Fibroblast of the conjunctiva (primary cell): ENCODE results near the gene VPS13D.

Experiments
- DNase-seq: peaks from one replicate; pipeline ENCODE4 v3.0.0-alpha.2; 2010; ENCODE audit warnings: low read depth

Gene VPS13D

DNA sequence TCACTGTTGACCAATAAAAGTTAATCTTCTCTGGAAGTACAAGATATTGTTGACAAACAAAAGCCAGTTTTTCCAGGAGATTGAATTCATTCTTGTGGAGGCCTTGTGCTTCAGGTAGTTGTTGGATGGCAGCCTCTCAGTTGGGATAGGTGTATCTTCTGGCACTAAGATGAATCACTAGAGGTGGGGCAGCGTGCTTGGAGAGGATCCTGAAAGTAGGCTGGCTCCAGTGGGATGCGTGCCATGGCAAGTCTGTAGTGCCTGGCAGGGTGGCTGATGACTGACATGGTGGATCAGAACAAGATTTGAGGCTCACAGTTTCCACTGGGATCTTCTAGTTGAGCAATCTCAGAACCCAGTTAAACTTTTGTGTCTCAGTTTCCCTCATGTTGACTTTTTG is 2.4 kb downstream of the VPS13D start:
- no peak for DNase-seq

DNA sequence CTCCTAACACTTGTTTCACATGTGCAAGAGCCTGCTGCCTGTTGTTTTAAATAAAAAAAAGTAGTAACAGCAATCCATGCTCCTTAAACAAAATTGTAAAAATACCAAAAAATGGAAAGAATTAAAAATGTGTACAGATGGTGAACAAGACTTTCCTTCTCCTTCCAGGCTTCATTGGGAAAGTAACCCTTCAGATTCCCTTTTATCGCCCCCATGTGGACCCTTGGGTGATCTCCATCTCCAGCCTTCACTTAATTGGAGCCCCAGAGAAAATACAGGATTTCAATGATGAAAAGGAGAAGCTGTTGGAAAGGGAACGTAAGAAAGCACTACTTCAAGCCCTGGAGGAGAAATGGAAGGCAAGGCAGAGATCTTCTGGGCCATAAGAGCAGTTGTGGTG is 14.2 kb downstream of the VPS13D start:
- no peak for DNase-seq

DNA sequence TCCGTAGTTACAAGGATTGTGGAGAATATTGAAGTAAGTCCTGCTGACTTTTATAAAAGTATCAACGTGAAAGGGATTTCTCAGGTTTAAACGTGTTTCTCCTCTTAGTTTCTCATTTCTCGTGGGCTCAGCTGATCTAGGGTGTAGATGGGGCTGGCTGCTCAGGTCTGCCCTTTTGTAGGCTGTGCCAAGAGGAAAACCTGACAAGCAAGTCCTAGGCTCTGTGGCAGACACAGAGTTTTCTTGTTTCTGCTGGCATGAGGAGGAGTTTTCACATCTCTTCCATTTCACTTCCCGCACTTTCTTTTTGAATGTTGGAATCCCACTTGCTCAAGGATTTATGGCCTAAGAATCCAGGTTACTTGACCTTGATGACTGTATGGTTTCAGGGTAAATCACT is 14.8 kb downstream of the VPS13D start:
- no peak for DNase-seq

DNA sequence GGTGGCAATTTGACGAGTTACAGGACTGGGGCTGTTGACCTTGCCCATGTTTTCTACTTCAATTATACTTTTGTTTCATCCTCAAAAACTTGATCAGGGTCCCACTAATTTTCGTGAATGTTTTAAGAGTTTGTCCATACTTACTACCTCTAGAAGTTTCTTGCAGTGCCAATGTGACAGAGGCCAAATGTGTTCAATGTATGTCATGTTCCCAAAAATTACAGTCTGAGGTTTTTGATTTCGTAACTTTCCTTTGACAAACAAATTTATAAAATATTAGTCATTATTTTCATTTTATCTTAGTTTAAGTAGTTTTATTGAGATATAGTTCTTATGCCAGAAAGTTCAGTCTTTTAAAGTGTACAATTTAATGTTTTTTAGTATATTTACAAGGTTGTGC is 15.3 kb downstream of the VPS13D start:
- no peak for DNase-seq

DNA sequence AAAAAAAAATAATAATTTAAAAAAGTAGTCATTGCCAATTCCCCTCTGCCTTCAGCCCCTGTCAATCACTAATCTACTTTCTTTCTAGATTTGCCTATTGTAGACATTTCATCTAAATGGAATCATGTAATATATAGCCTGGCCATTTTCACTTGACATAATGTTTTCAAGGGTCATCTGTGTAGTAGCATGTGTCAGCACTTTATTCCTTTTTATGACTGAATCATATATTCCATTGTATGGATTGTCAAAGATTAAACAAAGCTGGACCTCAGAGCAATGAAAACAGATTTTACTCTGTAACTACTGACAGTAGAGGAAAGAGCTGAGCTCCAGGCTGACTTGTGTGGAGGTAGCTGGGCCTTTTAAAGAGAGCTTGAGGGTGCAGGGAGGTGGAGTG is 15.9 kb downstream of the VPS13D start:
- no peak for DNase-seq

DNA sequence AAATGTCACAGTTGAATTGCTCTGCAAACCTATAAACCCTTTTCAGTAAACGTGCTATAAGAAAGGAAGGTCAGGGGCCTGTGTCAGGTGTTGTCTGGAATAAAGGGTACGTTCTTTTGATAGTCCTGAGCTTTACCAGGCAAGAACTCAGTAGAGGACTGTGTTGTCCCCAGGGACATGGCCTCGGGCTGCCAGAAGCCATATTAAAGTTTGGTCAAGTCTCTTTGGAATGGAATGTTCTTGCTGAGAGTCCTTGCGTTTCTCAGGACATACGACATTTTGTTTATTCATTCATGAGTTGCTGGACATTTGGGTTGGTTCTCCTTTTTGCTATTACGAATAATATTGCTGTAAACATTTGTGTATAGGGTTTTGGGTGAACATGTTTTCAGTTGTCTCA is 16.8 kb downstream of the VPS13D start:
- DNase-seq: no peak

DNA sequence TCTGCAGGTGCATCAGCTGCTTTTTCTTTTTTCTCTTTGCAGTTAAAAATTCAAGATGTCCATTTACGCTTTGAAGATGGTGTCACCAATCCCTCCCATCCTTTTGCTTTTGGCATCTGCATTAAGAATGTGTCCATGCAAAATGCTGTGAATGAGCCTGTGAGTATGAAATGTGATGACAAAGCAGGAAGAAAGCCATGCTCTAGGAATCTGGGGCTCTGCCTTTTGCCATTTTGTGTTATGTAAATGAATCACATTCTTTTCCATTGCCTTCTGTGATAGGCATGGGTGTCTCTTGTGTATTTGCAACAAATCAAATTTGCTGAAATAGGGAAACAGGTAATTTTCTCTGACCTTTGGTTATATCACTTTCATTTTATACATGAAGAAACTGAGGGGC is 19.4 kb downstream of the VPS13D start:
- no peak for DNase-seq

DNA sequence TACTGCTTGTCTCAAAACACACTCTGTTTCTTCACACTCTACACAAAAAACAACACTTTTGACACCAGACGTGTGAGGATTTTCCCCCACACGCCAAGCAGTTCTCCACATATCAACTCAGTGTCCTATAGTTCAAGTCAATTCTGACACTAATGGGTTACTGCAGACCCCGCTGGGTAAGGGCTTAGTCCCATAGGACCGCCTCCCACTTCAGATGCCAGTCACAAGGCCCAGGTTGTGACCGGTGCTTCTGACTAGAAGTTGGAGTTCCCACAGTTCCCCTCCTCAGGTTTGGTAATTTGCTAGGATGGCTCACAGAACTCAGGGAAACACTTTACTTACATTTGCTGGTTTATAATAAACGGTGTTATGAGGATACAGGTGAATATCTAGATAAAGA is 19.9 kb downstream of the VPS13D start:
- DNase-seq: no peak

DNA sequence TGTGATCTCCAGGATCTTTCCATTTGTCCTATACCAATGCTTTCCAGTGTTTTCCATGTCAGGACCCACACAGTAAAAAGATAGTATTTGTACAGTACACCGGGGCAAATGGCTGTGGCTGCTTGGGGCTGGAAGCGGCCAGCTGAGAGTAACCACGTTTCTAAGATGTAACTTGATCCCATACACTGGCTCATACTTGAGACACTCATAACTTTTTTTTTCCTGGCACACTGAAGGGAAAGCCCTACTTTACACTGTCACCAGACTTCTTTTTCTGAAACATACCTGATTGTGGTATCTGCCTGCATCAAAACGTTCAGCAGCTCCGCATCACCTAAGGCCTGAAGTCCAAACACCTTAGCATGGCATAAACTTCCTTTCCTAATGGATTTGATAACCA is 21.6 kb downstream of the VPS13D start:
- DNase-seq: no peak

DNA sequence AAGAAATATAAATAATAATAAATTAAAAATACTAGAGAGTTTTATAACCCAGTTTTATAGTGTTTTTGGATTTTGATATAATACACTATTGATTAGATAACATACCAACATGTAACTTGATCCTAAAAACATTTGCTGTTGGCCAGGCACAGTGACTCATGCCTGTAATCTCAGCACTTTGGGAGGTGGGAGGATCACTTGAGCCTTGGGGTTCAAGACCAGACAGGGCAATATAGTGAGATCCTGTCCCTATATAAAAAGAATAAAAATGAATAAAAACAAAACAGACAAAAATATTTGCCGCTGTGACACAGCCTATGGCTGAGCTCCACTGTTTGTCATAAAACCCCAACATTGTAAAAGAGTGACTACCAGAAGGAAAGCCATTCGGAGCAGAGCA is 26.1 kb downstream of the VPS13D start:
- no peak for DNase-seq

DNA sequence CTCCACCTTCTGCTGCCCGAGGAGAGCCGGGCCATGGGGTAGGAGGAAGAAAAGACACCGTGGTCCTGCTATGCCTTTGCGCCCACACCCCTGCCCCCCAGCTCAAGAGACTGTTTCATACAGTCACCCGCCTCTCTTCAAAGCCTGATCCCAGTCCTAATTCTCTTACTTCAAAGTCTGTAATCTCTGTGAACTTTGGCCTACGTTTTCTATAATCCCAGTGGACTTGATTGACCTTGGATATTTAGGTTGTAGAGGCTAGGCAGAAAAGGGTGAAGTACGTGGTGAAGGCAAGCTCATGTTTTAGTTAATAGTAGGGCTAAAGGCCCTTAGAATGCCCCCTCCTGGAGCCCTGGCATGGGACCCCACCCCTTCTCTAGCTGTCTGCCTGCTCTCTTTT is 28.4 kb downstream of the VPS13D start:
- DNase-seq: no peak

DNA sequence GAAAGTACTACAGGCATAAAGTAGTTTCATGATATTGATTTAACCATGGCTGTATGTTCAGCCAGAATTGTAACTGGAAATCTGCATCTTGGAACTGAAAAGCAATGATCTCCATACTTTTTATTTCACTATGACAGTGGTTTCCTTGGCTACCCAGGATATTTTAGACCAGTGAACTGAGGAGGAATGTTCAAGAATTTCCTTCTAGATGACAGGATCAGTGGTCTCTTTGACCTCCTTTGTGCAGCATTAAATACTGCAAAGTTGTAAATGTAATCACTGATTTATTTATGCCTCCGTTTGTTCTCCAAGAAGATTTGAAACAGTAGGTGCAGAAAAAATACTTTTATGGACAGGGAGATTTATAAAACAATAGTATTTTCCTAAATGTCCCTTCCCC is 39.5 kb downstream of the VPS13D start:
- DNase-seq: no peak

DNA sequence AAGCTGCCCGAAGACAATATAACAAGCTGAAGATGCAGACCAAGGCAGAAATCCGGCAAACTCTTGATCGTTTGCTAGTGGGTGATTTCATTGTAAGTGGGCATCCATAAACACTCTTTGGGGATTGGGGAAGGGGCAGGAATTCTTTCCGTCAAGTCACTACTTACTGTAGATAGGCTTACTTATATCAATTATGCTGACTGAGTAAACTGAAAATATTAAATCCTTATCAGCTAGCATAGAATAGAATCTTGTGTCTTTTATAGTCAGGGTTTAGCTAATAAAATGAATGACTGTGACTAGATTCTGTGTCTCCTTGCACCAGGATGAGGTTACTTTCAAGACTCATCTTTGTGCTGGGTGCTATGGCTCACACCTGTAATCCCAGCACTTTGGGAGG is 41.2 kb downstream of the VPS13D start:
- DNase-seq: no peak

DNA sequence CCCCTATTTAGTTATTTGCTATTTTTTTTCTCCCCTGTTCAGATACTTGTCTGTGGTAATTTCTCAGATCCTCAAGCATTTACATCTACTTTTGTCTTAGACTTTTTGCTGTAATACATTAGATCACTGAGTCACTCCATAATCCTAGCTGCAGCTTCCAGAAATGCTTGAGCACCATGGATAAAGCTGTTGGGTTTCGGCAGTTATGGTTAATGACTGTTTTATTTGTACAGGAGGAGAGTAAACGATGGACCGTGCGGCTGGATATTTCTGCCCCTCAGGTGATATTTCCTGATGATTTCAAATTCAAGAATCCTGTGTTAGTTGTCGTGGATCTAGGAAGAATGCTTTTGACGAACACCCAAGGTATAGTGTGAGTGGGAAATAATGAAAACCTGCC is 42.9 kb downstream of the VPS13D start:
- no peak for DNase-seq

DNA sequence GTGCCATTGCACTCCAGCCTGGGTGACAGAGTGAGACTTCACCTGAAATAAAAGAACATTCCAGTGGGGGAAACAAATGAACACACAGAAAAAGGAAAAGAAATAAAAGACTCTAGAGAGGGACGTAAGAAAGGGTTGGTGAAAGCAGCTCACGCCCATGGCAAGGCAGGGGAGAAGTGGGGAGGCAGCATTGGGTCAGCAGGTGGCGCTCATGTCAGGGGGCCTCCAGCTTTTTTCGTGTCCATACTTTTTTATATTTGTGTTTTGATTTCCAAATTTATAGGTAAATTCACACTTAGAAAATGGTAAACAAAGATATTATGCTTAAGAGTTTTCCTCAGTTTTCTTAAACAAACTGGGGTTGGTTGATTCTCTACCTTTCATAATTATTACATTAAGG is 45.5 kb downstream of the VPS13D start:
- DNase-seq: no peak

DNA sequence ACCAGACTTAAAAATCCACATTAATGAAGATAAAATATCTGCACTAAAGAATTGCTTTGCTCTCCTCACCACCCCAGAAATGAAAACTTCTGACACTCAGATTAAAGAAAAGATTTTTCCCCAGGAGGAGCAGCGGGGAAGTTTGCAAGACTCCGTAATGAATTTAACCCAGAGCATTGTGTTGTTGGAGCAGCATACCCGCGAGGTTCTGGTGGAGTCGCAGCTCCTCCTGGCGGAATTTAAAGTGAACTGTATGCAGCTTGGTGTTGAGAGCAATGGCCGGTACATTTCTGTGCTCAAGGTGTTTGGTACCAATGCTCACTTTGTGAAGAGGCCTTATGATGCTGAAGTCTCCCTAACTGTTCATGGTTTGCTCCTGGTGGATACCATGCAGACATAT is 46.4 kb downstream of the VPS13D start:
- DNase-seq: peak; percentile 44

DNA sequence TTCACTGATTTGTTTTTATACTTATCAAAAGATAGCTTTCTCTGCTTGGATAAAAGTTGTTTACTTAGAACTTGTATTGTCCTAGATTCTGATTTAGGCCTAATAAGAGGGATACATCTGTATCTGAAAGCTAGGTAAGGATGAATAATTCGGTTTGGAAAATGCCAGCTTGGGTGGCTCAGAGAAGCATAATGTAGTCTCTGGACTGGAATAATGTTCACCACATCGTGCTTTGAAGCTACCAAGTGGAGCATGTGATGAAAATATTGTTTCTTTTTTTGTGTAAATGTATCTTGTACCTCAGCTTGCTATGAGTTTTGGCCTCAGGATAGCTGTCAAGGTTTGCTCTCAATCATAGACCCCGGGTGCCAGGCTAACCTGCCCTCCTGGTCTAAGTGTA is 49.2 kb downstream of the VPS13D start:
- no peak for DNase-seq

DNA sequence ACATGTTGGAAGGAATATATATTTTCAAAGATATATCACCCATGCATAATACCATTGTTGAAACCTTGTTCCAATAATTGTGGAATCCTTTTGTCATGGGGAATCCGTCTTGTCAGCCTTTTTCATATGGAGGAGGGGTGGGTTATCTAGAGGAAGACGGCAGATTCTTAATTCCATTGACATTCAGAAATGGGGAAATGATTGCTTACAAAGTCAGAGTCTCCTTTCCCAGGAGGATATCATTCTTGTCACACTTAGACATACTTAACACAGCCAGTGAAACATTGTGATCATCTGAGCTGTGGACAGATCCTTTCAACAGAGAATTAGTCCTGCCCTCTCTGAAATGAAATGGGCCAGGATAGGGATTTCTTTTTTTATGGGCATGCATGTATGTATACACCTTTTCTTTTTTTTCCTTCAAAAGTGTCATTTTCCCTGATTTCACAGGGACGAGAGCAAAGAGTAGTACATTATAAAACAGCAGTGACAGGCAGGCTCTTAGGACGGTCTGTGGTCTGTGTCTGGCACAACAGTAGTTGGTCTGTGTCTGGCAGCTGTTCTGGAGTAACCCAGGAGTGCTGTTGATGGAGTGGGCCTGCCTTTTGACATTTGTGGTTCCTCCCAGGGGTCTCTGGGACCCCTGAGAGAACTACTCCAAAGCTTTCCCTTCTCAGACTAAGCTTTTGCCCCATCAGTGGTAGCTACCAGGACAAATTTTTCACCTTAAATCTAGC is 50.1 kb downstream of the VPS13D start:
- no peak for DNase-seq

DNA sequence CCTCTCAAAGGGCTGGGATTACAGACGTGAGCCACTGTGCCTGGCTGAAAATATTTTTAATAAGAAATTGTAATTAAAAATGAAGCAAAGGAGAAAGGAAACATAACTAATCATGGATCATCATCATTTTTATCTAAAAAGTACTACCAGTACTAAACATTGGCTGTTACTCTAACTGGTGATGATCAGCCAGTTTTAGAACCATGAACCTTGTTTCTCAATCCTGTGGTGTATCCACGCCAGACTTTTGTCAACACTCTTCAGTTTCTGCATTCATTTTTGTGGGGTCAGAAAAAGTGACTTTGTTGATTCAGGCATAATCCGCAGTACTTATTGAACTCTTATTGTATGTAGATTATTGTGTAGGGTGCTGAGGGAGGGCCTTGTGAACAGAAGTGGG is 52.3 kb downstream of the VPS13D start:
- DNase-seq: no peak

DNA sequence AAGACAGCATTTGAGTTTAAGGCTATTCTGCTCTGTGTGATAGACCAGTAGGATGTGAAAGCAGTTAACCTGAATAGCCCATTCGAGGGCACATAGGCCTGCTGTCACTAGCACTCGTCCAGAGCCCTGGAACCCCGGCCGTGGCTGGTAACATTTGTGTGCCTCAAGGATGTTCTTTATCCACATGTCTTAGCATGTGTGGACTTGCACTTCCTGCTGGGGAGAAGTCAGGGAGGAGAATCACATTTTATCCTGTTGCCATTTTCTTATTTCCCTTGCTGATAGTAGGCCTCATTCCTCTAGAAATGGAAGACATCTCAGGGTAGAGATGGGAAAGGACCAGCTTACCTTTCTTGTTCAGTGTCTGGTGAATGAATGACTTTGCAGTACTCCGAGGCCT is 54.7 kb downstream of the VPS13D start:
- DNase-seq: no peak

DNA sequence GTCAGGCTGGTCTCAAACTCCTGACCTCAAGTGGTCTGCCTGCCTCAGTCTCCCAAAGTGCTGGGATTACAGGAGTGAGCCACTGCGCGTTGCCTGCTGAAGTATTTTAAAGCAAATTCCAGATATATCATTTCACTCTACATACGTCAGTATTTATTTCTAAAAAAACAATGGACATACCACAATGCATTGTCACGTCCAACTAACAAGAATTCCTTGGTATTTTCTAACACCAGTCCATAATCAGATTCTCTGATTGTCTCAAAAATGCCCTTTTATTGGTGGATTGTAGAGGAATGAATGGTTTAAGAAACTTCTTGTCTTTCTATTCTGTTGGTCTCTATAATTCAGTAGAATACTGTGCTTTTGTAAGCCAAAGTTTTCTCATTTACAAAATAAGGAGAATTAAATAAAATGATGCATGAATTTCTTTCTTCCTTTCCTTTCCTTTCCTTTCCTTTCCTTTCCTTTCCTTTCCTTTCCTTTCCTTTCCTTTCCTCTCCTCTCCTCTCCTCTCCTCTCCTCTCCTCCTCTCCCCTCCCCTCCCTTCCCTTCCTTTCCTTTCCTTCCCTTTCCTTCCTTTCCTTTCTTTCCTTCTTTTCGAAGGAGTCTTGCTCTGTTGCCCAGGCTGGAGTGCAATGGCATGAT is 55.8 kb downstream of the VPS13D start:
- DNase-seq: no peak

DNA sequence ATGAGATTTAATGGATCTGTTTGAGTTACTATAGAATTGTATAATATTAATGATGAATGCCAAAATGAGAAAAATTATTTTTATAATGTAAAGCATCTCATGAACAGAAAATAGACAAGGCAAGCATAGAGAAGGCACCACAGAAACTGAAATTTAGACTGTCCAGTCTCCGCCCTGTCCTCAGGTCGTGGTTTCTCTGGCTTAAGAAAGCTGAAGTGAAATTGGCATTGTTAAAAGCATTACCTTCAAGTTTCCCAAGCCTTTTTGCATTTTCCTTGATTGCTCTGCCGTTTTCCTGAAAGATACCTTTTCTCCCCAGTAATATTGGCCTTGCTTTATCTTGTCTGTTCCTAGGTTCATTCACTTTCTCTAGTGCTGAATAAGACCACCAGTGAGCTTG is 58.0 kb downstream of the VPS13D start:
- DNase-seq: no peak

DNA sequence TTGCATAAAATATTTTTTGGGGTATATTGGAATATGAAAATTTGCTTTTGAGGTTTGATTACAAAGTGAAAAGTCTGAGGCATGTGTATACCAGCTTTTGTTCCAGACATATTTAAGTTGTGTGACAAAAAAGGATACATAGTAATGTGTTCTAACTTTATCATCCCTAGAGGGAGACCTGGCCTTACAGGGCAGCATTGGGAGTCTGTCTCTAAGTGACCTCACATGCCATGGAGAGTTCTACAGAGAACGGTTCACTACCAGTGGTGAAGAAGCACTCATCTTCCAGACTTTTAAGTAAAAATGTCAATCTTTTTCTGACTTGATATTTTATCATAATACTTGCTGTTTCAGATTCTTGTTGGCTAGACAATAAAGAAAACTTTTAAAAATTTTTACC is 61.0 kb downstream of the VPS13D start:
- DNase-seq: no peak

DNA sequence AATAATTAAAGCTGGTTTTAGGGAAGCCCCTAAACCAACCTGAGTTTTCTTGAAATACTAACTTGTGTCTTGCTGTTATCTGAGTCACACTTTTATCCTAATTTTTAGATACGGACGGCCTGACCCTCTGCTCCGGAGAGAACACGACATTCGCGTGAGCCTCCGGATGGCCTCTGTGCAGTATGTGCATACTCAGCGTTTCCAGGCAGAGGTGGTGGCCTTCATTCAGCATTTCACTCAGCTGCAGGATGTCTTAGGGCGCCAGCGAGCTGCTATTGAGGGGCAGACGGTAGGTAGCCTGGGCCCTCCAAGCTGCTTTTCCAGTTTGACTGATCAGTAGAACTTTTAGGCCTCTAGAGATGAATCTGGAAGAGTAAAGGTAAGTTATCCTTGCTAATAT is 63.6 kb downstream of the VPS13D start:
- no peak for DNase-seq
